Superior temporal gyrus (tissue), 1 donor: ENCODE results near the gene MYF6.
"Not testable (repeated sequence)": the region's sequence is repeated elsewhere in the genome, so short reads cannot be mapped to it uniquely, and the experiment has no call there.

Experiments
- DNase-seq: peaks from one replicate; pipeline ENCODE4 v3.0.0-alpha.2; 2016; ENCODE audit errors: extremely low spot score

The MYF6 gene

GRCh38 chr12:80707126-80707829 lies at the start of gene MYF6:
MYF6 (plus strand) TSS chr12:80707634; CDS start chr12:80707720, 86 bp downstream.
- DNase-seq = no peak

- no peak for DNase-seq
Measured at GRCh38 chr12:80659512-80660063, 47.8 kb upstream of the MYF6 start.

GRCh38 chr12:80662586-80662985 lies 44.8 kb upstream of the MYF6 start:
- no peak for DNase-seq

GRCh38 chr12:80670214-80670613 lies 37.2 kb upstream of the MYF6 start:
- no peak for DNase-seq

GRCh38 chr12:80676042-80676636 lies 31.3 kb upstream of the MYF6 start:
- DNase-seq = not testable (repeated sequence)

- no peak for DNase-seq
Measured at GRCh38 chr12:80676856-80677255, 30.6 kb upstream of the MYF6 start.

- no peak for DNase-seq
Measured at GRCh38 chr12:80677994-80678393, 29.4 kb upstream of the MYF6 start.

GRCh38 chr12:80679346-80680131 lies 27.9 kb upstream of the MYF6 start:
- DNase-seq = no peak

- no peak for DNase-seq
Measured at GRCh38 chr12:80681287-80681686, 26.1 kb upstream of the MYF6 start.

GRCh38 chr12:80681786-80682185 lies 25.6 kb upstream of the MYF6 start:
- DNase-seq = no peak

- DNase-seq = no peak
Measured at GRCh38 chr12:80684077-80684495, 23.3 kb upstream of the MYF6 start.

GRCh38 chr12:80690090-80690489 lies 17.3 kb upstream of the MYF6 start:
- no peak for DNase-seq

- DNase-seq = no peak
Measured at GRCh38 chr12:80690513-80690912, 16.9 kb upstream of the MYF6 start.

- DNase-seq = no peak
Measured at GRCh38 chr12:80692114-80692513, 15.3 kb upstream of the MYF6 start.

- DNase-seq = no peak
Measured at GRCh38 chr12:80697270-80697887, 10.1 kb upstream of the MYF6 start.

GRCh38 chr12:80698256-80698655 lies 9.2 kb upstream of the MYF6 start:
- no peak for DNase-seq

- DNase-seq = no peak
Measured at GRCh38 chr12:80698847-80699542, 8.4 kb upstream of the MYF6 start.

GRCh38 chr12:80700327-80700726 lies 7.1 kb upstream of the MYF6 start:
- DNase-seq = no peak

GRCh38 chr12:80701388-80701787 lies 6.0 kb upstream of the MYF6 start:
- no peak for DNase-seq

GRCh38 chr12:80702889-80703805 lies 4.3 kb upstream of the MYF6 start:
- DNase-seq = no peak
